NCI-H146 treated with DMSO at 0.1 percent for 48 hours (cell line): Measurements from ENCODE around the gene C1QTNF1.
A peak's percentile ranks its signal among the peaks of the same experiment; 100 is the strongest.
"Not testable (repeated sequence)": the region's sequence is repeated elsewhere in the genome, so short reads cannot be mapped to it uniquely, and the experiment has no call there.

Experiments used
- DNase-seq: peaks from one replicate; lab custom pipeline; 2025; ENCODE audit not compliant: unreplicated experiment; lab: John Stamatoyannopoulos, UW

Gene C1QTNF1

DNA sequence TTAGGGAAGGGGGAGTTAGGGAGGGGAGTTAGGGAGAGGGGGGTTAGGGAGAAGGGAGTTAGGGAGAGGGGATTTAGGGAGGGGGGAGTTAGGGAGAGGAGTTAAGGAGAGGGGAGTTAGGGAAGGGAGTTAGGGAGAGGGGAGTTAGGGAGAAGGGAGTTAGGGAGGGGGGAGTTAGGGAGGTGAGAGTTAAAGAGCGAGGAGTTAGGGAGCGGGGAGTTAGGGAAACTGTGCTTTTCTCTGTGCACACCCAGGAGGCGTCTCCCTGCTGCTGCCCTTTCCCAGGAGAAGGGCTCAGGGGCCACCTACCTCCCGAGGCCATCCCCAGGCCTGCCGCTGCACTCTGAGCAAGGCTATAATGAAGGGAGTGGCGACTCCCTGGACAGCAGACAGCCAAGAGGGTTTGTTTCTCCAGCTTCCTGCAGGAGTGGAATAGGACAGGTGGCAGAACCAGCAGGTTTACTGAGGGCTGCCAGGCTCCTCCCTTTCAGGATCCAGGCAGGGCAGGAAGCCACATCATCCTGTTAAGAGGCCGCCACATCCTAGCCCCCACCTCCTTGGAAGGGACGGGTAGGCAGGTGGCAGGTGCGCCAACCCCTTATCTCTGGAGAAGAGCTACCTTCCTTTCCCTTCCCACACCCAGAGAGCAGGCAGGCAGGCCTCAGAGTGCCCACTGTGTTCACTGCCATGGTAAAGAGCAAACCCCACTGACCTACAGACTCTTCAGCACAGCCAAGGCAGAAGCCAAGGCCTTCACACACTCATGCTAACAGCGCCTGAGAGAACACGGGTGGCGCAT is 18.7 kb upstream of the C1QTNF1 start:
- peak; percentile 88 for DNase-seq

DNA sequence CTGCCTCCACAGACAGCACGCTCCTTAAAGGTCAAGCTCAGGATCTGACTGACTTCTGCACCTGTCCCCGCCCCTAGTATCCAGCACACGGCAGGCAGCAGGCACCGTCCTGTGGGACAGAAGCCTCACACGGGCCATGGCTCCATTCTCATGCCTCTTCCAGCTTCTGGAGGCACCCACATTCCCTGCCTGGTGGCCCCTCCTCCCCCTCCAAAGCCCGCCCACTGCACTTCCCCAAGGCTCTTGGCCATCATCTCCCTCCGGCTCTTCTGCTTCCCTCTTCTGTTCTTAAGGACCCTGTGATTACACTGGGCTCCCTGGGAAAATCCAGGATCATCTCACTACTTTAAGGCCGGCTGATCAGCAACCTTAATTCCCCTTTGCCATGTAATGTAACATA is 17.9 kb upstream of the C1QTNF1 start:
- DNase-seq = no peak

DNA sequence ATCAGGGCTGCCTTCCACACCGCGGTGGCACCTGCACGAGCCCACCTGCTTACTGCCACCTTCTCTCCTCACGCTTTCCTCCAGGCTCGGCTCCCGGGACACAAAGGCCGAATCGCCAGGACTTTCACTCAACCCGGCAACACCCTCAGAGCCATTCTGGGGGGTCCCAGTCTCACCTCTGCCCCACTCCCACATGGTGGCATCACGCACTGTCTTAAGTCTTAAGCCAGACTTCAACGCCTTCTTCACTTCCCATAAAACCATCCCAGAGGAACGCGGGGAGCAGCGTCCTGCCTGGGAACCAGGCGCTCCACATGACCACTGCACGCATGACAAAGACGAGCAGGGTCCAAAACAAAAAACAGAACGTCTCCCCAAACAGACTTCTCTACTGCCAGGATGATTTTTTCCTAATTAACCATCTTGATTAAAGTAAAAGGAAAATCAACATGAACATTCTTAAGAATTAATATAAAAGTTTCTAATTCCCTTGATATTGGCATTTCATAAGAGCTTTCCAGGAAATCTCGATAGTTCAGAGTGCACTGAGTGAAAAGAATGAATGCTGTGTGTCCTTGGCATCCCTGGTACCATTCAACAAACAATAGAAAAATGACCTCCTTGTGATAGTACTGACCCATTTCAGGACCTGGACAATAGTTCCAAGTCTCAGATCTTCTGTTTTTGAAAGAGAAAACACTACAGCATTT is 17.0 kb upstream of the C1QTNF1 start:
- DNase-seq = no peak

DNA sequence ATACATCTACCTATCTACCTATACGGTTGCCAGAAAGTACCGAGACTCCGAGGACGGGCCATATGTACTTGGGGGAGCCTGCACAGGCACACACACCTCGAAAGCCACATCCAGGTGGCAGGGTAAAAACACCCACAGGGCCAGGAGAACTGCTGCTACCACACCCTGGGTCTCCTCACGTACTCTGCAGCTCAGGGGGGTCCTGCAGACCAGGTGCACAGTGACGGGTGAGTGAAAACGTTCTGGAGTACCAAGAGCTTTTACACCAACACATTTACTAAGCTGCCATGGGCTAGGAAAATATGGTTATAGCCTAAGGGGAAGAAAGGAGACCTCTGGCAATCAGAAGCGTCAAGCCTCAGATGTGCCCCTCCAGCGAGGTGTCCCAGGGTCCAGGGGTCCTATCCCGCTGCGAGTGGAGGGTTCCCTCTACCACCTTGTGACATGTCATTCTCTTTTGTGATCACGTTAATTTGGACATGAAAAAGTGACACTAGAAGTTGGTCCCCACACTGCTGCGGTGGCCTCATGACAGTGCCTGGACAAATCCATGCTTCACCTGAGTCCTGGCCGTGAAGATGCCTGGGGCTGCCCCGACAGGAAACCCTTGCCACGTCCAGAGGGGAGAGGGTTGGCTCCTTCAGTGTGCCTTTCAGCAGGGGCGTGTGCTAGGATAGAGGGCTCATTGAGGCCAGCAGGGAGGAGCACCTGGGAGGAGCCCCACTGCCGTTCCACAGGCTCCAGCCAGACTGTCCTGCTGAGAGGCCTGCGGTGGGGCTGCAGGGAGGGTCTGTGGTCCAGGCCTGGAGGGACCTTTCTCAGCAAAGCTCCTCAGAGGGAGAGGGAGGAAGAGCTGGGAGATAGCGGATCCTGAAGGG is 16.2 kb upstream of the C1QTNF1 start:
- no peak for DNase-seq

DNA sequence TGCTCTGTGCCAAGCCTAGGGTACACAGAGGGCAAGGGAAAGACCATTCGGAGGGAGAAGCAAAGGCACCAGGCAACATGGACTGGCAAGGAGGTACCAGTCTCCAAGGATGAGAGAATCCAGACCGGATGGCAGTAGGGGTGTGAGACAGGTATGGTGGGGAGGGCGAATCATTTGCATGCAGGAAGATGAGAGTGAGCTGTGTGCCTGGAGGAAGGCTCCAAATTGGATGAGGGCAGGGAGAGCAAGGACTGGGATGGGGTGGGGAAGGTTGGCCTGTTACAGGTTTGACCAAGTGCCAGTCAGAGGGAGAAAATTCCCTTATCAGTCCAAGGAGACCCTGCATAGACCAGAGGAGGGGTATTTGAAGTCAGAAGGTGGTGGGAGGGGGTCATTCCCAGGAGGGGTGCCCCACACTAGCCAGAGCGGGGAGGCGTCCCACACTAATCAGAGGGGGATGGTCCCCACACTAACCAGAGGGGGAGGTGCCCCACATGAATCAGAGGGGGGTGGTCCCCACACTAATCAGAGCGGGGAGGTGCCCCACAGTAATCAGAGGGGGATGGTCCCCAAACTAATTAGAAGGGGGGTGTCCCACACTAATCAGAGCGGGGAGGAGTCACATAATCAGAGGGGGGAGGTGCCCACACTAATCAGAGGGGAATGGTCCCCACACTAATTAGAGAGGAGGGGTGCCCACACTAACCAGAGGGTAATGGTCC is 15.1 kb upstream of the C1QTNF1 start:
- no peak for DNase-seq

DNA sequence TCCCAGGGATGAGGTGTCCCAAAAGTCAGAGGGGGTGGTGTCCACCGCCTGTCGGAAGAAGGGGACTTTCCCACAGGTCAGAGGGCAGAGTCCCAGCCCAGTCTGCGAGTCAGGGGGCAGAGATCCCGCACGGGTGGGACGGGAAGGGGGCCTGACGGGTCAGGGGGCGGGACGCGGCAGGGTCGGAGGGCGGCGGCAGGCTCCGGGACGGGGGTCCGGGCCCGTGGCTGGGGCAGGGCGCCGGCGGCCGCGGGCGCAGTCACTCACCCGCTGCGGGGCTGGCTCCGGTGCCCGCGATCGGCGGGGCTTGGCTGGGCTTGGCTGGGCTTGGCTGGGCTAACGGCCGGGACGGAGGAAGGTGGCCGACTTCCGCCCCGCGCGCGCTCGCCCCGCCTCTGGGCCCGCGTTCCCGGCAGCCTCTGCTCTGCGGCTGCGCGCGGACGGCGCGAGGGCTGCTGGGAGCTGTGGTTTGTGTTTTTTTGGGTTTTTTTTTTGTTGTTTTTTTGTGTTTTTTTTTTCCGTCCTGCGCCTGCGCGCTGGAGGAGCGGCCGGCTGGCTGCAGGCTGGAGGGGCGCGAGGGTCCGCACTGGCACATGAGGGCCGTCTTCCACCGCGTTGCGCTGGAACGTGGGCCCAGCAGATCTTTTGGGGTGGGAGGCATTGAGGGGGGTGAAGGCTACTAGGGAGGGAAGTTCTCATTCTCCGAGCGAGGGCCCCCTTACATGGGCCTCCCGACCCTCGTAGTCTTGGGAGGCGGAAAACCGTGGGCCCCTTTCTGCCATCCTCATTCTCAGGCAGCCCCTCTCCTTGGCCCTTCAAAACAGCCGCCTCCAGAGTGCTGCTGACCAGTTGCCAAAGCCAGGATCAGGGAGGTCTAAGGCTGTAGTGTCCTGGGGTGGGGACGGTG is 14.3 kb upstream of the C1QTNF1 start, which contains the start of gene CANT1:
CANT1 (minus strand) TSS at position 368 of the 907 bp plus-strand sequence. CDS start 12,142 bp downstream, outside the sequence.
- peak; percentile 59 for DNase-seq

DNA sequence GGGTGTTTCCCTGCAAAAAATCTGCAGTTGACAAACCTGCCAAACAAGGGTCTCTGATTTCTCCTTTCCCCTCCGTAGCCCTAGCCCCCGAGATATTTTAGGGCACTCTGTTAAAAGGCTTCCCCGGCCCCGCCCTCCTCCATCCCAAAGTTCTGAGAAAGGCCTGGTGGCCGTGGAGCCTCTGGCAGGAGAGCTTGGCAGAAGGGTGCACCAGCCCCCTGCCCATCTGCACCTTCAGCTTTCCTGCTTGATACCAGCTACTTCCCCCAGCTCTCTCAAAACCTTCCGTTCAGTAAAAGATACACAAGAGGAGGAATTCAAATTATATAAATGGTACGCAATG is 13.7 kb upstream of the C1QTNF1 start:
- no peak for DNase-seq

DNA sequence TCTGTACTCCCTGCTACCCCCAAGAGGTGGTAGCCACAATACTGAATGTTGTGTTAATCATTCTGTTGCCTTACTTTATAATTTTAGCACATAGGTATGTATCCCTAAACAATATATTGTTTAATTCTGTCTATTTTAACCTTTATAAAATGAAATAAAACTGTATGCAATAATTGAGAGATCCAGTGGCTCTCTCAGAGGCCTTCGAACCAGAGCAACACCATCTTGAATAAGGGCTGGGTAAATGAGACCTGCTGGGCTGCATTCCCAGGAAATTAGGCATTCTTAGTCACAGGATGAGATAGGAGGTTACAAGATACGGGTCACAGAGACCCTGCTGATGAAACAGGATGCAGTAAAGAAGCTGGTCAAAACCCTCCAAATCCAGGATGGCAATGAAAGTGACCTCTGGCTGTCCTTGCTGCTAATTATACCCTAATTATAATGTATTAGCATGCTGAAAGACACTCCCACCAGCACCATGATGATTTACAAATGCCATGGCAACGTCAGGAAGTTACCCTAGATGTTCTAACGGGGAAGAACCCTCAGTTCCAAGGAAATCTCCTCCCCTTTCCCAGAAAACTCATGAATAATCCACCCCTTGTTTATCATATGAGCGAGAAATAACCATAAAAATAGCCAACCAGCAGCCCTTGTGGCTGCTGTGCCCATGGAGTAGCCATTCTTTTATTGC is 12.4 kb upstream of the C1QTNF1 start:
- no peak for DNase-seq

DNA sequence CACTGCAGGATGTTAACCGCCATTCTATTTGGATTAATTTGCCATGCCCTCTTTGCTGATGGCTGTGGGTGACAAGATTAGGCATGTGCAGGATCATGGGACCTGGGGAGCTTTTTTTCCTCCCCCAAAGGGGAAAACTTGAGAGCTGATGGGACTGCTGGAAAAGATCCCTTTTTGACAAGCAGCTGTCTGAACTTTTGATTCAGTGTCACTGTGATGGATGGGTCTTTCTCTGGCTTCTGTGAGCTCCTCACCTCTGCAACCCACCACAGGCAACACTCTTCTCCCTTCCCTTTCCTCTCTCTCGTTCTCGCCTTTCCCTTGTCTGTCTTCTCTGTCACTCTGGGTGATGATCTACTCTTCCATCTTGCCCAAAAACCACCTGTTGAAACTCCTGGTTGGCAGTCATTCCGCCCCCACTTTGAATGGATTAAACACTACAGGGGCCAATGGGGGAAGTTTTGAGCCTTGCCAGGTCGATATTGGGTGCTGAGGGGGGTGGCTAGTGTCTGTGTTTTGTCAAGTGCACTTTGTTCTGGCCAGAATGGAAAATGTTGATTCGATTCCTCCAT is 11.3 kb upstream of the C1QTNF1 start:
- no peak for DNase-seq

DNA sequence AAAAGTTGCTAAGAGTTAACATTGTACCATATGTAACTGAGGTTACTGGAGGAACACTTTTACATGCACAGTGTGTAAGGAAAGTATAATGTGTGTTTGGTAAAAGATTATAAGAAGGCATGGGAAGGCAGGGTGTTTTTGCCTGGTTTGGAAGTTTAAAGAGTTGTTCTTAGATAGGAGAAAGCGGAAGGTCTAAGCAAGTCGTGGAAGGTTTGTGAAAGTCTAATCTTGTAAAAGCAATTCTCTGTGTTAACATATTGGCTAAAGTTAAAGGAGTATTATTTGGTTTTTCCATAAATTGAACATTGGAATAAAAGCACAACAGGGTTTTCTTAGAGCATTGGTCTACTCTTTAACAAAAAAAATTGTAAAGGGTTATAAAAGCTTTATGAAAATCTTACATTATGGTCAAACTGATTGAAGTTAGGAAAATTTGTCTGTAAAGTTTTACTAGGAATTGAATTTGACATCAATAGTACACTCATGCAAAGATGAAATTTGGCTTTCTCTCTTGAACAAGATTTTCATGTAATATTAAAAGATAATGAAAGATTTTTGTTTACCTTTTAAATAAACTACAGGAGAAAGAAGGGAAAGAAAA is 9.7 kb upstream of the C1QTNF1 start:
- DNase-seq = no peak

DNA sequence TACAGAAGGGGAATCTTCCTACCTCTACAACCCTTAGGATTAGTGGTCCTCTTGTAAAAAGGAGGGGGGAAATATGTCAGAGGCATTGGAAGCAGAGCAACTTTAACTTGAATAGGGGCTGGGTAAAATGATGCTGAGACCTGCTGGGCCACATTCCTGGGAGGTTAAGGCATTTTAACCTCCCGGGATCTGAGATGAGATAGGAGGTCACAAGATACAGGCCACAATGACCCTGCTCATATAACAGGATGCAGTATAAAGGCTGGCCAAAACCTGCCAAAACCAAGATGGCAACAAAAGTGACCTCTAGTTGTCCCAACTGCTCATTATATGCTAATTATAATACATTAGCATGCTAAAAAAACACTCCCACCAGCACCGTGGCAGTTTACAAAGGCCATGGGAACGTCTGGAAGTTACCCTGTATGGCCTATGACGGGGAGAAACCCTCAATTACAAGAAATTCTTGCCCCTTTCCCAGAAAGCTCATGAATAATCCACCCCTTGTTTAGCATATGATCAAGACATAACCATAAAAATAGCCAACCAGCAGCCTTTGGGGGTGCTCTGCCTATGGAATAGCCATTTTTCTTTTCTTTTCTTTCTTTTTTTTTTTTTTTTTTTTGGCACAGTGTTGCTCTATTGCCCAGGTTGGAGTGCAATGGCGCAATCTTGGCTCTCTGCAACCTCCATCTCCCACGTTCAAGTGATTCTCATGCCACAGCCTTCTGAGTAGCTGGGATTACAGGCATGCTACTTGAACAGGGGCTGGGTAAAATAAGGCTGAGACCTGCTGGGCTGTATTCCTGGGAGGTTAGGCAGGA is 6.2 kb upstream of the C1QTNF1 start:
- no peak for DNase-seq

DNA sequence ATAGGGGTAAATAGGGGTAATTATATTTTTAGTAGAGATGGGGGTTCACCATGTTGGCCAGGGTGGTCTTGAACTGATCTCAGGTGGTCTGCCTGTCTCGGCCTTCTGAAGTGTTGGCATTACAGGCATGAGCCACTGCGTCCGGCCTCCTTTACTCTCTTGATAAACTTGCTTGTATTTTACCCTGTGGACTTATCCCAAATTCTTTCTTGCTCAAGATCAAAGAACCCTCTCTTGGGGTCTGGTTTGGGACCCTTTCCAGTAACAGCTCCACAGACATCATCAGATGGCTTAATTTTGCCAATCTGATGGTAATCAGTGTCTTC is 5.6 kb upstream of the C1QTNF1 start:
- no peak for DNase-seq

DNA sequence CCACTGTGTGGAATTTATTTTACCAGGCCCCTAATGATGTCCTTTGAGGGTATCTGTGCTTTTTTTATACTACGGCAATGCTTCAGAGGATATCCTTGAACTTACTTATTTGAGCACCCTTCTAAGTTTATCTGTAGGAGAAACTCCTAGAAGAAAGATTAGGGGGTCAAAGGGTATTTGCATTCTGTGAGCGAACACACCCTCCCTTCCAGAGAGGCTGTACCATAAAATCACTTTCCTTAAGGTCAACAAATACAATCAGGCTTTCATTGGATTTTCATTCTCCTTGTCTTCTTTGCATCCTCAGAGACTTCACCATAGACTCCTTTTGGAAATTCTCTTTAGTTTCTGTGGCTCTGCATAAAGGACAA is 4.7 kb upstream of the C1QTNF1 start:
- no peak for DNase-seq

DNA sequence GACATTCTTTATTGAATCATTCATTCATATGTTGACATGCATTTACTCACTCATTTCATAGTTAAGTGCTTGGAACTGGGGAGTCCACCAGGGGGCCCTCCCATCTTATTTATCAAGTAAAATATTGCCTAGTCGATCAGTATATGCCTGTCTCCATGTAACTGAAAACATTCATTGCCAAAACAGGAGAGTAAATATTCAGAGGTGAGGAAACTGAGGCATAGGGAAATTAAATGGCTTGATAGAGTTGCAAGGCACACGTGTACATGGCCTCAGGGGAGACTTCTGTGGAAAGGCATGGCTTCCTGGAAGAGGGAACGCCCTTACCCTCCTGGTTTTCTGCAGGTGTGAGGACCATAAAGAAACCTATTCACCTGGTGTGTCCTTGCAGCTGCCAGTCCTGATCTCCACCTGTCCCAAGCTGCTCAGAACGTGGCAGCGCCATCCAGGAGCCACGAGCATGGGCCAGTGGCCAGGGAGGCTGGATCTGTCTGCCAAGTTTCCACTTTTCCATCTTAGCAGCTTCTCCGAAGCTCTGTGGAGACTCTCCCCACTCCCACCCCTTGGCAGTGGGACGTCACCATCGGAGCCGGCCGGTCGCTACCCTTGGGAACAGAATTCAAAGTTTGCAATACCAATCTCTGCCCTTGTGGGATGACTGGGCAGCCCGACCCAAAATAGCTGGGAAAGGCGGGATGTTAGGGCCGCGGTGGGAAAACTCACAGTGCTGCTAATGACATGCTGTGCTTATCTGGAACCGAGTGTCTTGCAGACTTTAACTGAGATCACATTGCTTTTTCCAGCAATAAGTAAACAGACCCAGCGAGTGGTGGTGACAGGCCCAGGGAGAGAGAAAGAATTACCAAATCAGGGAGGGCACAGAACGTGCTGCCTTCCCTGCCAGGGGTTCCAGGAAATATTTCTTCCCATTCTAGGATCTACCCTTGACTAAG is 4.1 kb upstream of the C1QTNF1 start:
- peak; percentile 82 for DNase-seq

DNA sequence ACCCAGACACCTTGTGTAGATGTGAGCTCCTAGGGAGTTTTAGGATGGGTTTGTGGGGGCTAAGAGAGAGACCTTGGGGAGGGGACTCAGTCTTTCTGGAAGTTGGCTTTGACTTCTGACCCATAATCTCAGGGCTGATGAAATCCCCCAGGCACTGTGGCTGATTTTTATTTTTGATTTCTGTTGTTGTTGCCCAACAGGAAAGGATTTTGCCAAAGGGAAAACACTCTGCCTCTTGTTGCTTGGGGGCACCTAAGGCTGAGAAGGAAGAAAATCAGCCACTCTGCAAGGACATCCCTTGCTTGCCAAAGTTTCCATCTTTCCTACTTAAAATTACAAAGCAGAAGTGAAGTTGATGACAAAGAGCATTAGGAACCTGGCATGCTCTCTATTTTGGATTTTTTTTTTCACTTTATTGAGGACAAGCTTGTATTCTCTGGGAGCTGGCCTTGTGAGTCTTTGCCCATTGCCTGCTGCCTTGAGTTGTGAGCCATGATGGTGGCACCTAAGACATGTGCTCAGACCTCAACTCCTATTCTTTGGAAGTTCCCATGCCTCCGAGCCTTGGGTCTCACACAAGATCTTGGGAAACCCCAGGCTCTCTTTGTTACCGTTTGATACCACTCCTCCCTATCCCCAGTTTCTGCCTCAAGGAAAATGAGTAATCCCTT is 3.2 kb upstream of the C1QTNF1 start:
- DNase-seq = no peak

DNA sequence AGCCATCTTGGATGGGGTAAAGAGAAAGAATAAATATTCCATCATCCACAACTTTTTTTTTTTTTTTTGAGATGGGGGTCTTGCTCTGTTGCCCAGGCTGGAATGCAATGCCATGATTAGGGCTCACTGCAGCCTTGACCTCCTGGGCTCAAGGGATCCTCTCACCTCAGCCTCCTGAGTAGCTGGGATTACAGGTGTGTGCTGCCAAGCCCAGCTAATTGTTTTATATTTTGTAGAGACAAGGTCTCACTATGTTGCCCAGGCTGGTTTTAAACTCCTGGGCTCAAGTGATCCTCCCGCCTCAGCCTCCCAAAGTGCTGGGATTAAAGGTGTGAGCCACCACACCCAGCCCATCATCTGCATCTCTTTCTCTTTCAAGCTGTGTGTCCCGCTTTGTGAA is 2.0 kb upstream of the C1QTNF1 start:
- DNase-seq = not testable (repeated sequence)
